B cell (primary cell): ENCODE measurements around the gene CNR1. TPM values are rescaled to one million over a fixed set of nuclear protein-coding genes. Genes with fewer than 3 reads are reported as not detected.

Source experiments
- ATAC-seq: fragments of 200-7000 bp; cut with Tn5 transposase; one replicate; pipeline ENCODE4 v1.10.0; 2021; ENCODE audit warnings: low read depth, mild to moderate bottlenecking, moderate number of reproducible peaks, moderate library complexity
- CTCF ChIA-PET: fragments of 350-600 bp; sonication (Branson Sonifier 250); formaldehyde crosslinking; loops from one replicate; lab custom pipeline; 2021; ENCODE audit warnings: antibody characterized with exemption, inconsistent platforms; lab: Charles Lee
- POLR2A ChIA-PET: fragments of 350-600 bp; sonication (Branson Sonifier 250); formaldehyde crosslinking; loops from one replicate; lab custom pipeline; 2021; ENCODE audit warnings: antibody characterized with exemption; lab: Charles Lee
- DNase-seq: peaks from one replicate; pipeline ENCODE4 v3.0.0; 2013
- H2AFZ ChIP-seq: 2 replicates; pipeline ENCODE4 v1.6.1; 2012; ENCODE audit warnings: mild to moderate bottlenecking, low read depth, low read length; ENCODE audit not compliant: insufficient read depth, poor library complexity, severe bottlenecking
- H3K27ac ChIP-seq, 2 donors: 1 replicate in 1 of 2; 2 replicates in 1 of 2; pipeline ENCODE4 v1.5.1; 2012 to 2013; ENCODE audit warnings: low read length in 2 of 2, mild to moderate bottlenecking in 2 of 2, moderate library complexity in 1 of 2
- H3K27me3 ChIP-seq, 4 experiments: fragments of 200-600 bp in 1 of 4; sonication (generic) in 1 of 4; replicated peaks in 1 of 4; 1 replicate in 2 of 4; 2 replicates in 2 of 4; pipeline versions ENCODE4 v1.6.1 to v1.7.0; 2013 to 2016; ENCODE audit warnings: low read length in 3 of 4, mild to moderate bottlenecking in 2 of 4, mixed read lengths in 1 of 4, moderate library complexity in 1 of 4; ENCODE audit not compliant: insufficient read depth in 4 of 4, control insufficient read depth in 3 of 4; ENCODE audit errors: control extremely low read depth in 1 of 4
- H3K36me3 ChIP-seq, 2 experiments: replicated peaks in 1 of 2; 1 replicate in 1 of 2; 2 replicates in 1 of 2; pipeline versions ENCODE4 v1.6.1 to v1.7.1; 2013; ENCODE audit warnings: low read length in 1 of 2; ENCODE audit not compliant: insufficient read depth in 2 of 2, control insufficient read depth in 1 of 2; ENCODE audit errors: control extremely low read depth in 1 of 2, extremely low read depth in 1 of 2
- H3K4me1 ChIP-seq, 2 donors: fragments of 200-600 bp in 1 of 2; sonication (generic) in 1 of 2; 1 replicate in 1 of 2; 2 replicates in 1 of 2; pipeline versions ENCODE4 v1.5.1 to v1.6.1; 2013 to 2017; ENCODE audit warnings: low read length in 2 of 2; ENCODE audit not compliant: control insufficient read depth in 2 of 2, insufficient read depth in 2 of 2
- H3K4me2 ChIP-seq: replicated peaks from 2 replicates; pipeline ENCODE3; 2012; ENCODE audit warnings: mild to moderate bottlenecking, low read depth, low read length; ENCODE audit not compliant: poor library complexity, severe bottlenecking
- H3K4me3 ChIP-seq, 5 experiments: fragments of 200-600 bp in 1 of 5; sonication (generic) in 1 of 5; 1 replicate in 3 of 5; 2 replicates in 2 of 5; pipeline versions ENCODE4 v1.5.1 to v1.7.0; 2011 to 2016; ENCODE audit warnings: low read length in 4 of 5, mild to moderate bottlenecking in 4 of 5, low read depth in 2 of 5, control low read depth in 1 of 5, moderate library complexity in 1 of 5; ENCODE audit not compliant: insufficient read depth in 1 of 5; ENCODE audit errors: control extremely low read depth in 1 of 5, extremely low read depth in 1 of 5
- H3K79me2 ChIP-seq: fragments of 200-600 bp; sonication (generic); one replicate; pipeline ENCODE4 v1.6.0; 2016; ENCODE audit warnings: low read length; ENCODE audit not compliant: control insufficient read depth, insufficient read depth
- H3K9ac ChIP-seq: fragments of 200-600 bp; sonication (generic); 2 replicates; pipeline ENCODE4 v1.6.1; 2017; ENCODE audit warnings: mild to moderate bottlenecking, low read length, moderate library complexity
- H3K9me3 ChIP-seq, 3 donors: one replicate each; pipeline versions ENCODE4 v1.6.1 to v1.7.1; 2013; ENCODE audit warnings: low read length in 2 of 3; ENCODE audit not compliant: control insufficient read depth in 2 of 3, insufficient read depth in 1 of 3; ENCODE audit errors: control extremely low read depth in 1 of 3
- H4K20me1 ChIP-seq: 2 replicates; pipeline ENCODE4 v1.6.0; 2012; ENCODE audit warnings: mild to moderate bottlenecking, low read length; ENCODE audit not compliant: insufficient read depth, control insufficient read depth, poor library complexity, severe bottlenecking
- H3K27ac Mint-ChIP-seq: one replicate; pipeline ENCODE4 v1.8.0; 2021; ENCODE audit warnings: mixed read lengths
- H3K27me3 Mint-ChIP-seq: one replicate; pipeline ENCODE4 v1.8.0; 2021; ENCODE audit warnings: mixed read lengths
- H3K4me1 Mint-ChIP-seq: one replicate; pipeline ENCODE4 v1.8.0; 2021; ENCODE audit warnings: mixed read lengths
- H3K4me3 Mint-ChIP-seq: one replicate; pipeline ENCODE4 v1.8.0; 2021; ENCODE audit warnings: mixed read lengths
- H3K9me3 Mint-ChIP-seq: one replicate; pipeline ENCODE4 v1.8.0; 2022; ENCODE audit warnings: mixed read lengths; ENCODE audit not compliant: insufficient read depth
- EZH2 ChIP-seq: IDR thresholded peaks from 2 replicates; pipeline ENCODE4 v1.6.1; 2012; ENCODE audit warnings: borderline replicate concordance, low read depth, mild to moderate bottlenecking, moderate library complexity, low read length; ENCODE audit not compliant: insufficient read depth, poor library complexity, severe bottlenecking
- WGBS: methylation state at CpG from one replicate; pipeline ENCODE4 v1.1.5; 2013; ENCODE audit warnings: missing lambda C conversion rate; ENCODE audit not compliant: insufficient coverage; 5-methylcytosine and 5-hydroxymethylcytosine counted together
- intact Hi-C: fragments of 100-400 bp; cut with micrococcal nuclease; formaldehyde crosslinking; loops from one replicate; pipeline ENCODE4 v1.10.0; 2022
- polyA plus RNA-seq: library from polyadenylated mRNA; depleted of rRNA; stranded (reverse); fragments of >200 nt; gene quantifications from 2 replicates; pipeline ENCODE4 v1.2.3, GENCODE V29; 2012
- total RNA-seq, 2 donors: library from RNA; stranded (reverse); fragments of 120-200 nt in 1 of 2; gene quantifications; 1 replicate in 1 of 2; 2 replicates in 1 of 2; pipeline versions ENCODE4 v1.2.3 to v1.2.4, GENCODE V29; 2013 to 2022
- TF ChIP-seq, protein P1 (sequence below): fragments of 200-600 bp; IDR thresholded peaks from one replicate; pipeline ENCODE4 v1.8.0; 2022; ENCODE audit warnings: antibody characterized with exemption, mild to moderate bottlenecking

Gene CNR1
- total and polyA plus RNA-seq, 2 donors (not counting 1 experiment from before 2014, with no cell fraction given) = 8.9 to 28.9 TPM

DNA sequence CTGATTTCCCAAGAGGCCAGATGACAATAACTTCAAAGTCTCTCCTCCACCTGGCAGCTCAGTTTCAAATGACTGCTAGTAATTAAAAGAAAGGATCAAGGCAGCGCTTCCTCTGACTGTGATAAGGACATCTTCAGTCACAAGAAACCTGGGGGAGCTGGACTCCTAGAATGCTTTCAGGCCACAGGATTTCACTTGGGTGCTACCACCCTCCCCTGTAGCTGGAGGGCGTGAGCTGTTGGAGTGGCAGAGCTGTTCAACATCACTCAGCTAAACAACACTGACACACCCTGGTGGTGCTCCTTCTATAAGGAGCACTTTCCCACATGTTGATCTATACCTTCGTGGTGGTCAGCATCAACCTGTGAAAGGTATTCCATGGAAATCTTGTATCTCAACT is 2.2 kb upstream of the CNR1 start:
- no peak for TF ChIP-seq EZH2
- TF ChIP-seq, protein P1, sequence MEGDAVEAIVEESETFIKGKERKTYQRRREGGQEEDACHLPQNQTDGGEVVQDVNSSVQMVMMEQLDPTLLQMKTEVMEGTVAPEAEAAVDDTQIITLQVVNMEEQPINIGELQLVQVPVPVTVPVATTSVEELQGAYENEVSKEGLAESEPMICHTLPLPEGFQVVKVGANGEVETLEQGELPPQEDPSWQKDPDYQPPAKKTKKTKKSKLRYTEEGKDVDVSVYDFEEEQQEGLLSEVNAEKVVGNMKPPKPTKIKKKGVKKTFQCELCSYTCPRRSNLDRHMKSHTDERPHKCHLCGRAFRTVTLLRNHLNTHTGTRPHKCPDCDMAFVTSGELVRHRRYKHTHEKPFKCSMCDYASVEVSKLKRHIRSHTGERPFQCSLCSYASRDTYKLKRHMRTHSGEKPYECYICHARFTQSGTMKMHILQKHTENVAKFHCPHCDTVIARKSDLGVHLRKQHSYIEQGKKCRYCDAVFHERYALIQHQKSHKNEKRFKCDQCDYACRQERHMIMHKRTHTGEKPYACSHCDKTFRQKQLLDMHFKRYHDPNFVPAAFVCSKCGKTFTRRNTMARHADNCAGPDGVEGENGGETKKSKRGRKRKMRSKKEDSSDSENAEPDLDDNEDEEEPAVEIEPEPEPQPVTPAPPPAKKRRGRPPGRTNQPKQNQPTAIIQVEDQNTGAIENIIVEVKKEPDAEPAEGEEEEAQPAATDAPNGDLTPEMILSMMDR = no peak
- H3K27me3 ChIP-seq = peaks cover 0 to 18% (median 5%) of the 10 kb centered on the region in 4 experiments
- H3K4me1 Mint-ChIP-seq = peaks cover 32% of the 10 kb centered on the region
- peaks cover 15% of the 10 kb centered on the region for H3K27me3 Mint-ChIP-seq
- no peaks in the 10 kb centered on the region for H3K9me3 ChIP-seq
- H3K27ac Mint-ChIP-seq = peak overlapping the region; percentile 27
- no peaks in the 10 kb centered on the region for H3K9me3 Mint-ChIP-seq
- no peak overlapping the region for H2AFZ ChIP-seq
- no peaks in the 10 kb centered on the region for H3K36me3 ChIP-seq
- H3K4me3 ChIP-seq = no peak overlapping the region
- WGBS = 73% methylated on average over 3 of the region's 3 CpGs
- CTCF ChIA-PET = interaction anchor here (0.8 to 3.1 kb wide), 9 partner anchors 8 to 337 kb away, joined by 3 to 14 read pairs (median 6); no protein-coding TSS in a partner anchor
- H3K4me3 Mint-ChIP-seq = peak overlapping the region; percentile 89
- DNase-seq (peak; percentile 46), ATAC-seq (no peak)
- peaks cover 21 to 30% of the 10 kb centered on the region in 2 donors for H3K4me1 ChIP-seq
- no peak overlapping the region for H3K9ac ChIP-seq
- no peak overlapping the region for H3K4me2 ChIP-seq
- no peaks in the 10 kb centered on the region for H4K20me1 ChIP-seq
- no peak overlapping the region for H3K27ac ChIP-seq
- peaks cover 5% of the 10 kb centered on the region for H3K79me2 ChIP-seq
- intact Hi-C loops = loop anchor here (10.0 kb wide), 1 partner anchor 446 kb away; no protein-coding TSS in a partner anchor
- POLR2A ChIA-PET = interaction anchor here (1.1 to 1.3 kb wide), 2 partner anchors 9 to 12 kb away, joined by 3 to 5 read pairs; no protein-coding TSS in a partner anchor

DNA sequence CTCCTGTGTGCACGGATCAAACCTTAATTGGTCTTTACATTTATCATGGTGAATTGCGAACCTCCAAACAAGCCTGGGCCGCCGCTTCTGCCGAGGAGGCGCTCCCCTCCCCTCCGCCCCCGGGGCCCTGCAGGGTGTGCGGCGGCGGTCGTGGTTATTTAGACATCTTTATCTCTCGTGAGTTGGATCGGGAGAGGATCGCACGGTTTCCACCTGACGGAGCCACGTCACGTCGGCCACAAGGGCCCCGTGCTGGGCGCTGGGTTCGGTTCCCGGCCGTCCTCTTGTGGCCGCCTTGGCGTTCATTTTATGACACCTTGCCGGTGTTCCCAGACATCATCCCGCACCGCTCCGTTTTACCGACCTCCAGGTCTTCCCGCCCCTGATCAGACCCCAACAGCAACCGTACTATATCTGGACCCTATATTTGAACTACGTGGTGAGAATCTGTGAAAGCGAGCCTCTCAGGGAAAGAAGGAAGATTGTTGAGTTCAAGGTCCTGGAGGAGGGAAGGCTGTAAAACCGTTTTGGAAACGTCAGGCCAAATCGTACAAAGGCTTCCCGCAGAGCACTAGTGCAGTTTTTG is 1.3 kb upstream of the CNR1 start:
- peak overlapping the region; percentile 89 for H3K4me3 Mint-ChIP-seq
- H3K4me1 ChIP-seq = peaks cover 21 to 30% of the 10 kb centered on the region in 2 donors
- POLR2A ChIA-PET = interaction anchor here (0.9 to 3.2 kb wide), 5 partner anchors 10 to 32 kb away, joined by 3 to 32 read pairs (median 5); no protein-coding TSS in a partner anchor
- peaks cover 33% of the 10 kb centered on the region for H3K4me1 Mint-ChIP-seq
- ATAC-seq = peak; percentile 17
- peak overlapping the region in 1 of 2 donors; percentile 89 for H3K27ac ChIP-seq
- H3K27me3 ChIP-seq = peaks cover 0 to 18% (median 5%) of the 10 kb centered on the region in 4 experiments
- H3K9me3 ChIP-seq = no peaks in the 10 kb centered on the region
- H3K9ac ChIP-seq = peak overlapping the region; percentile 75
- peaks cover 15% of the 10 kb centered on the region for H3K27me3 Mint-ChIP-seq
- peaks cover 5% of the 10 kb centered on the region for H3K79me2 ChIP-seq
- no peak for TF ChIP-seq EZH2
- TF ChIP-seq, protein P1 = no peak
- DNase-seq = peak; percentile 74
- 4% methylated on average over 30 of the region's 40 CpGs for WGBS
- H3K4me2 ChIP-seq = peak overlapping the region; percentile 88
- no peaks in the 10 kb centered on the region for H3K9me3 Mint-ChIP-seq
- H2AFZ ChIP-seq = peak overlapping the region; percentile 88
- H3K36me3 ChIP-seq = no peaks in the 10 kb centered on the region
- intact Hi-C loops = loop anchor here (1.0 to 10.0 kb wide), 4 partner anchors 10 to 447 kb away; no protein-coding TSS in a partner anchor
- CTCF ChIA-PET = interaction anchor here (0.9 to 3.2 kb wide), 9 partner anchors 11 to 445 kb away, joined by 3 to 52 read pairs (median 4); no protein-coding TSS in a partner anchor
- peak overlapping the region; percentile 86 for H3K27ac Mint-ChIP-seq
- no peaks in the 10 kb centered on the region for H4K20me1 ChIP-seq
- peak overlapping the region; percentile 11 to 82 (median 64) for H3K4me3 ChIP-seq
